HG03039 (cell line): Measurements from ENCODE around the gene IL20.
"Not testable (repeated sequence)": the region's sequence is repeated elsewhere in the genome, so short reads cannot be mapped to it uniquely, and the experiment has no call there.

Experiments used
- ATAC-seq: cut with Tn5 transposase; IDR thresholded peaks from one replicate; pipeline ENCODE4 v1.9.1; 2021; ENCODE audit warnings: mild to moderate bottlenecking, moderate library complexity; ENCODE audit not compliant: unreplicated experiment

Gene IL20

DNA sequence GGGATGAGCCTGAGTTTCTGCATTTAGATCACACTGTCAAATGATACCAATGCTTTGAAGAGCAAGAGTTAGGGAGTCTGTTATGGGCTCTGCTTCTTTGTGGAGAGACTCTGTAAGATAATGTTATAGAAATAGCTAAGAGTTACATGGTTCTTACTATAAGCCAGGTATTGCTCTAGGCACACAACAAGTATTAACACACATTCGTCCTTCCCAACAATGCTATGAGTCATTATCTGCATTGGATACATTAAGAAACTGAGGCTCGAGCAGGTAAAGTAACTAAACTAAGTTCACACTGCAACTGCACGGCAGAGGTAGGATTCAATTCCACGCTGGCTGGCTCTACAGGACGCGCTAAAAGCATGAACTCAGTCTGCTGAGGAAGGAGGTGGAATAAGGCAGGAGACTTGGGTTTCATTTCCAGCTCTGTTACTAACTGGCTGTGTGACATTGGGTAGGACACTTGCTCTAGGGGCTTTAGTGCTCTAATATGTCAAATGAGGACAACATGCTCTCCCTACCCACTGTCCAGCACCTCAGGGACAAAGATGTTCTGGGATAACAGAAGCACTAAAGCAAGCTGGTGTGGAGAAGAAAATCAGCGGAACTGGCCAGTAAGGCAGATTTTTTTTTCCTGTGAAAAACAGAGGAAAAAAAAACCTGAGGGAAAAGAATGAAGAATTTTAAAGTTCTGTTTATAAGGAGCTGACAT is 23.7 kb upstream of the IL20 start:
- no peak for ATAC-seq

DNA sequence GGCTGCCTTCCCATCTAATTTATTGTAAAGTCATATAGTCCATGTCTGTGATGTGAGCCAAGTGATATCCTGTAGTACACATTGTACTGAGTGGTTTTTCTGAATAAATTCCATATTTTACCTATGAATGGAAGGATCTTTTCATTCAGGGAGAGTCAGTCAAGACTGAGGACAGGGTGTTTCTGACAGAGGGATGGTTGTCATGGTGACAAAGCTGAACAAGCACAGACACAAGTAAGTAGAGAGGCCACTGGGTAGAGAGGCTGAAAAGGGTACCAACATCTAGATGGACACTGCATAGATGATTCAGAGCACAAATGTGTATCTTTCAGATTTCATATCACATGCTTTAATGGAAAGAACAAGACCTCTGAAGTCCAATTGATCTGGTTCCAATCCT is 22.6 kb upstream of the IL20 start:
- ATAC-seq = no peak

DNA sequence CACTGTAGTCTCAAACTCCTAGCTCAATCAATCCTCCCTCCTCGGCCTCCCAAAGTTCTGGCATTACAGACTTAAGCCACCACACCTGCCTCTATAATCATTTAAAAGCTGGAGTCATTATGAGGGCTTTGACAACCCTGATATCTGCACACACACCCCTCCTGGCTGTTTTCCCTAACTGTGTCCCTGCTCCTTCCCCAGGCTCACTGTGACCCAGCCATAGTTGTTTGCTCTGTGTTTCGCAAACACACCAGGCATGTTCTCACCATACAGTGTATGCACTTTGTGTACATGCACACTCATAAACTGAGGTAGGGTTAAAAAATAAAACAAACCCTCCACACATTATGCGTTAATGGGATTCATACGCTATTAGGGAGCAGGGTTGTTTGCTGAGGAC is 21.8 kb upstream of the IL20 start:
- no peak for ATAC-seq

DNA sequence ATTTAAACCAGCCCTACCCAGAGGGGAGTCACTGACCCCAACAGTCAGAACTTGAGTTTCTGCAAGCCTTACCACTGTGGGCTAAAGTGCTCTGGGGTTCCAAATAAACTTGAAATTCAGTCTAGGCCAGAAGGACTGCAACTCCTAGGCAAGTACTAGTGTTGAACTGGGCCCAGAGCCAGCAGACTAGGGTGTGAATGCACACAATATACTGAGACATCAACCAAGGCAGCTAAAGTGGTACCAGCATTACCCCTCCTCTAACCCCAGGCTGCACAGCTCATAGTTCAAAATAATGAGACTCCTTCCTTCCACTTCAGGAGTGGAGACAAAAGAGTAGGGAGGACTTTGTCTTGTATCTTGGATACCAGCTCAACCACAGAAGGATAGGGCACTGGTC is 18.9 kb upstream of the IL20 start:
- no peak for ATAC-seq

DNA sequence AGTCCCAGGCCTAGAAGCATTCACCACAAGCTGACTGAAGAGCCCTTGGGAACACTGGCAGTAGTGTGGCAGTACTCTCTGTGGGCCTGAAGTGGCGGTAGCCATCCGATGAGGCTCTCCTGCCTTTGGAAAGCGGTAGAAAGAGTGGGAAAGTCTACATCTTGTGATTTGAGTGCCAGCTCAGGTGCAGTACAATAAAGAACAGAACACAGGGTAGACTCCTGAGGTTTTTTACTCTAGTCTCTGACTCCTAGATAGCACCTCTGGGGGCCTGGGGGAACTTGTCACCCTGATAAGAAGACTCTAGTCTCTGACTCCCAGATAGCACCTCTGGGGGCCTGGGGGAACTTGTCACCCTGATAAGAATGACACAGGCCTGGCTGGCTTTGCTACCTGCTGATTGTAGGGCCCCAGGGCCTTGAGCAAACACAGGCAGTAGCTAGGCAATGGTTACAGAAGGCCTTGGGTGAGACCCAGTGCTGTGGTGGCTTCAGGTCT is 18.0 kb upstream of the IL20 start:
- ATAC-seq = no peak

DNA sequence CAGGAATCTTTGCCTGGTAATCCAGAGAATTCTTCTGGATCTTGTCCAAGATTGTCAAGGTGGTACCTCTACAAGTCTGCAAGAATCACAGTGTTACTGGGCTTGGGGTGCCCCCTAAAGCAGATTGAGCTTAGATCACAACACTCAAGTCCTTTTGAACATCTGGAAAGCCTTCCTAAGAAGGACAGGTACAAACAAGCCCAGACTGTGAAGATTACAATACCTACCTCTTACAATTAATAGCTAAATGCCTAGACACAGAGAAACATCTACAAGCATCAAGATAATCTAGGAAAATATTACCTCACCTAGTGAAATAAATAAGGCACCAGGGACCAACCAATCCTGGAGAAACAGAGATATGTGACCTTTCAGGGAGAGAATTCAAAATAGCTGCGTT is 17.5 kb upstream of the IL20 start:
- no peak for ATAC-seq

DNA sequence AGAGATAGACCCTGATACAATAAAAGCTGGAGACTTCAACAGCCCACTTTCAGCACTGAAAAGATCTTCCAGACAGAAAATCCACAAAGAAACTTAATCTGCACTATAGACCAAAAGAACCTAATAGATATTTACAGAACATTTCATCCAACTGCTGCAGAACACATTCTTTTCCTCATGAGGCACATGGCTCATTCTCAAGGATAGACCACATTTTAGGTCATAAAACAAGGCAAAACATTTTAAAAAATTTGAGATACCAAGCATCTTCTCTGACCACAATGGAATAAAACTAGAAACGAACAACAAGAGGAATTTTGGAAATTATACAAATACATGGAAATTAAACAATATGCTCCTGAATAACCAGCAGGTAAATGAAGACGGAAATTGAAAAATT is 15.0 kb upstream of the IL20 start:
- no peak for ATAC-seq

DNA sequence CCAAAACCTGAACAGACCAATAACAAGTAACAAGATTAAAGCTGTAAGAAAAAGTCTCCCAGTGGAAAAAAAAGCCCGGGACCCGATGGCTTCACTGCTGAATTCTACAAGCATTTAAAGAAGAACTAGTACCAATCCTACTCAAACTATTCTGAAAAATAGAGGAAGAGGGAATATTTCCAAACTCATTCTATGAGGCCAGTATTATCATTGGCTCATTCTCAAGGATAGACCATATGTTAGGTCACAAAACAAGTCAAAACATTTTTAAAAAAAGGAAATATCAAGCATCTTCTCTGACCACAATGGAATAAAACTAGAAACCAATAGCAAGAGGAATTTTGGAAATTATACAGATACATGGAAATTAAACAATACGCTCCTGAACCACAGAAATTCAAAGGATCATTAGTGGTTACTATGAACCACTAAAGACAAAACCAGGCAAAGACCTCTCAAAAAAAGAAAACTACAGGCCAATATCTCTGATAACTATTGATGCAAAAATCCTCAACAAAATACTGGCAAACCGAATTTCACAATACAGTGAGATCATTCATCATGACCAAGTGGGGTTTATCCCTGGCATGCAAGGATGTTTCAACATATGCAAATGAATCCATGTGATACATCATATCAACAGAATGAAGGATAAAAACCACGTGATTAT is 13.9 kb upstream of the IL20 start:
- ATAC-seq = no peak

DNA sequence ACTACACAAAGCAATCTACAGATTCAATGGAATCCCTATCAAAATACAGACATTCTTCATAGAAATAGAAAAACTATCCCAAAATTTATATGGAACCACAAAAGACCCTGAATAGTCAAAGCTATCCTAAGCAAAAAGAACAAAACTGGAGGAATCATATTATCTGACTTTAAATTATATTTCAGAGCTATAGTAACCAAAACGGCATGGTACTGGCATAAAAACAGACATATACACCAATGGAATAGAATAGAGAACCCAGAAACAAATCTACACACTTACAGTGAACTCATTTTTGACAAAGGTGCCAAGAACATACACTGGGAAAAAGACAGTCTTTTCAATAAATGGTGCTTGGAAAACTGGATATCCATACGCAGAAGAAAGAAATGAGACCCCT is 12.8 kb upstream of the IL20 start:
- ATAC-seq = not testable (repeated sequence)

DNA sequence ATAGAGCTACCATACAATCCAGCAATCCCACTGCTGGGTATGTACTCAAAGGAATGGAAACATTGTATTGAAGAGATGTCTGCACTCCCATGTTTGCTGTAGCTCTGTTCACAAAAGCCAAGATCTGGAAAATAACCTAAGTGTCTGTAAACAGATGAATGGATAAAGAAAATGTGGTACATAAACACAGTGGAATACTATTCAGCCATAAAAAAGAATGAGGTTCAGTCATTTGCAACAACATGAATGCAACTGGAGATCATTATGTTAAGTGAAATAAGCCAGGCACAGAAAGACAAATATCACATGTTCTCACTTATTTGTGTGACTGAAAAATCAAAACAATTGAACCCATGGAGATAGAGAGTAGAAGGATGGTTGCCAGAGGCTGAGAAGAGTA is 11.7 kb upstream of the IL20 start:
- ATAC-seq = not testable (repeated sequence)

DNA sequence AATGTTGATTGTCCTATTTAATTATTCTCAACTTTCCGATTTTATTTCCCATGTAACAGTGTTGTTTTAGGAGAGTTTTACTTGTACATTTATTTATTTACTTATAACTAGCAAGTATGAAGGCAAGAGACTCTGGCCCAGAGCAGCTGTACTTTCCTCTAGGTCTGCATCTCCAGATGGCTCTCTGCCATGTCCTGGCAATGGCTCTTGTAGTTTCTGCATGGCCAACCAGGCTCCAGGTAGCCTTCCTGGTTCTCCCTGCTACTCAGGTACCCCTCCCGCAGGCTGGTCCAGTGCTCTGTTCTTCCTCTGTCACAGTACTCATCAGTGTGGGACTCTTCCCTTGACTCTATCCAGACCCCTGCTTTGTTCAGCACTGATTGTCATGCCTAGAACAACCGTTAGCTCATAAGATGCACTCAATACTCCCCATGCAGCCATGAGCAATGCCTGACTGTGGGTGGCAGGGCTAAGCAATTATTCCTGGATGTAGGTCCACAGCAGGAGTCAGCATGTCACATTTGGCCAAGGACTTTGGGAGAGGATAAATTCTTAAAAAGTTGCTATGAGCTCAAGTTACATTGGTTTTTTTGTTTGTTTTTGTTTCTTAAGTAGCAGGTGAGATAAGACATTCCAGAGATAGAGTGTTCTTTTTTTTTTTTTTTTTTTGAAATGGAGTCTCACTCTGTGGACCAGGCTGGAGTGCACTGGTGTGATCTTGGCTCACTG is 10.9 kb upstream of the IL20 start:
- no peak for ATAC-seq

DNA sequence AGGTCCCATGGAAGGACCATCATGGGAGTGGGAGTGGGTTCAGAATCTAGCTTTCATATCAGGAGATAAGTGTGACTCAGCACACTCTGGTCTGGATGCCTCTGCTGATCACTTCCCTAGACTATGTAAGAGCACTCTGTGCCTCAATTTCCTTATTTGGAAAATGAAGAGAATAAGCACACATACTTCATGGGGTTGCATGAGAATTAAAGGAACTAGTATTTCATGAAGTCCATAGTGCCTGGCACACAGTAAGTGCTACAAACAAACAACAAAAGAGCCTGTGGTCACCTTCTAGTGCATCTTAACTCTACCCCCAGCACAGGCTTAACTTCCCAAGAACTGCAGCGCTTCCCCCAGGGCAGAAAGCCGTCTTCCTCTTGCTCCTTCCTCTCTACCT is 9.6 kb upstream of the IL20 start:
- ATAC-seq = no peak

DNA sequence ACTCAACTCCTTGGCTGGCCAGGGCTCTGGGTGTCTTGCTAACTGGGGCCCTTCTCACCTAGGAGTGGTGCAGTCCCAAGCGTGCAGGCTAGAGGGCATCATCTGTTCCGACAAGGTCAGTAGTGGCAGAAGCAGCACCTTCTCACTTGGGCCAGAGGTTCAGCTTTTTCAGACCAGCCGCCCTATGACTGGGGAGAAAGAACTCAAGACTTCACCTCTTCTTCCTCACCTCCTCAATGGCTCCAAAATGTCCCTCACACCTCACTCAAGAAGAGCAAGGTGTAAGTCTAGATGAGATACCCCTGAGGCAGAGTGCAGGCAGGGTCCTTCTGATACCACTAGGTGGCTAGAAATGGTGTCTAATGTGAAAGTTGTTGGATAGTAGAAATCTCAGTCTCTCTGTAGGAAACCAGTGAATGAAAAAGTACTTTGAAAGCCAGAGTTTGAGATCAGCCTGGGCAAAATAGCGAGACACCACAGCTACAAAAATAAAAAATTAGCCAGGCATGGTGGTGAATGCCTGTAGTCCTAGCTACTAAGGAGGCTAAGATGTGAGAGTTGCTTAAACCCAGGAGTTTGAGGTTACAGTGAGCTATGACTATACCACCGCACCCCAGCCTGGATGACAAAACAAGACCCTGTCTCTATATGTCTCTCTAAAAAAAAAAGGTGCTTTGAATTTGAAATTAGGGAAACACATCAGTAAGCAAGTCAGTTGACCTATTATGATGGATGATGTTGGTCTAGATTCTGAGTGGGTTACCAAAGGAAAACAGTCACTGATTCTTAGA is 8.6 kb upstream of the IL20 start:
- no peak for ATAC-seq

DNA sequence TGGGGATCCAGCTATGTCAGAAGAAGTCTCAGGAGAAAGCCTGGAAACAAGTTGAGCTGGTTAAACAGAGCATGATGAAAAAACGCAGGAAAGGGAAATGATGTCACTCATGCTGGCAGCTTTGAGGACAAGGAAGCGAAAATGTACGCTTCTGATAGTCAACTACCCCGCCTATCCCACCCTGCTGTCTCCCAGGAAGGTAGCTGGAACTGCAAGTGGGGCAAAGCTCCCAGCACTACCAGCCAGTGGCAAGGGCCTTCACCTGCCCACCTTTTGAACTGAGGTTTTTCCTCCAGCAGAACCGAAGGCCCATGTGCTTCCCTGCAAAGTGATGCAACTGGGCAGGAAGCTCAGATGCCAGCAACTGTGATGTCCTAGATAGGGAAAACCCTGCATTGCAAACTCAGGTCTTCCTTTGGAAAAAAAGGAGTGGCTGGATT is 6.3 kb upstream of the IL20 start:
- ATAC-seq = no peak

DNA sequence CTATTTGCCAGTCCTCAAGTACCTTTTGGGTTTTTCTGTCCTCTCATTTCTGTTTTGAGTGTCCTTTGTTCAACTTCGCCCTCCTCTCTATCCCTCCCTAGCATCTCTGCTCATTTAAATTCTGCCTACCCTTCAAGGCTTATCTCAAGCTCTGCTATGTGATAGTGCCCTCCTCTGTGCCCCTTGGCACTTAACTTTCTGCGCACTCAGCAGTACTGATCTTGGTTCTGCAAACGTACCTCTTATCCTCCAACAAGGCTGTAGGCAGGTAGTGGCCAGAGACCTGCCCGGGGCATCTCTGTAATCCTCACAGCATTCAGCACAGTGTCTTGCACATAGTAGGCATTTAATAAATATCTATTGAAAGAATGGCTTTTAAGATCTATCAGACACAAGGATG is 5.3 kb upstream of the IL20 start:
- no peak for ATAC-seq

DNA sequence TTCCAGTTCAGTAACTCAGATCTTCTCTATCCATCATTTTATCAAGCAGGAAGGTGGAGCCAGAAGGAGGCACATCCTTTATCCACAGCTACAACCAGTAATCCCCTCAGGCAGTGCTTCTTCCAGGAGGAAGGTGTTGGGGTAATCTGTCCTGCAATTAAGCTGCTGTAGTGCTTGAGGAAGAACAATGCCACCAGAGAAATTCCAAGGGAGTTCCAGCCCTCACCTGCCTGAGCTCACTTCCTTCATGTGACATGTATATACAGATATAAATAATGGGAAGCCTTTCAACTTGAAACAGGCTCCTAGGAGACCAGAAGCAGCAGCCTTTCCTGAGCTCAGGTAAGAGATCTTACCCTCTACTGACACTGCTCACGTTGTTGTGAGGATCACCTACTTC is 2.2 kb upstream of the IL20 start:
- no peak for ATAC-seq

DNA sequence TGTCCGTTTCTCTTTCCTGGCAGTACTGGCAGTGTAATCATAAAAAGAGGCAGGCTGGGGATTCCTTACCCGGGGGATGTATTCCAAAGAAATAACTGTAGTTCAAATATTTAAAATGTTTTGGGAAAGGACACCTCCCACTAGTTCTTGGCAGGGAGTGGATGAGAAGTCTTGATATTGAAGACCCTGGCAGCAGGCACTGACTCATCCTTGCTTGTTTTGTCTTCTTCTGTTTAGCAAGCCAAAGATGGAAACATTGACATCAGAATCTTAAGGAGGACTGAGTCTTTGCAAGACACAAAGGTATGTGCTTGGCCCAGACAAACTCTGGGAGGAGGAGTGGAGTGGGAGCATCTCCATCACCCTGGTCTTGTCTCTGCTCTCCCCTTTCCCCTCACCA is 639 bp downstream of the IL20 start:
- ATAC-seq = no peak

DNA sequence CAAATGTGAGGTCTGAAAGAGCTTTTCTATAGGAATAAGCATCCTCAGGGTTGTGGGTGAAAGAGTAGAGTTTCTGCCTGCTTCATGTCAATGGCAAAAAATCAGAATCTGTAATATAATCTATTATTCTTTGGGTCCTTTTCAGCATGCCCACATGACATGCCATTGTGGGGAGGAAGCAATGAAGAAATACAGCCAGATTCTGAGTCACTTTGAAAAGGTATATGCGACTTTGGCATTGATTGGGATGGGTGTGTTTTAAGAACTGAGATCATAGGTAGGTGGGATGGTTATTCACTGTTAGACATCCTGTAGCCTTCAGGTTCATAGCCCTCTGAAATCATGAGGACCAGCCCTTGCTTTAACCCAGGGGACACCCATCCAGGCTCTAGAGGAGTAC is 1.8 kb downstream of the IL20 start:
- ATAC-seq = no peak

DNA sequence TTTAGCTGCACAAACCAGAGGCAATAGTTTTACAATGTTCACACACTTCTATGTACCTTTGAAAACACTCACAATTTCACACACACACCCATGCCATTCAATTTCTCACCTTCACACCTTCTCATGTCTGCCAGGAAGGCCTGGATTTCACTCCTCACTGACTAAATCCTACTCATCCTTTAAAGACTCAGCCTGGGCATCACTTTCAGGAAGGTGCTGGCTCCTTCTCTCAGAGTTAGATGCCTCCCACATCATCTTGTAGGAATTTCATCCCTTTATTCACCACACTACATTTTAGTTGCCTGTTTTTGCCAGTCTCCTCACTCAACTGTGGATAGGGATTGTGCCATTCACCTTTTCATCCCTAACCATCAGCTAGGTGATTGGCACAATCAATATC is 2.3 kb downstream of the IL20 start:
- ATAC-seq = no peak

DNA sequence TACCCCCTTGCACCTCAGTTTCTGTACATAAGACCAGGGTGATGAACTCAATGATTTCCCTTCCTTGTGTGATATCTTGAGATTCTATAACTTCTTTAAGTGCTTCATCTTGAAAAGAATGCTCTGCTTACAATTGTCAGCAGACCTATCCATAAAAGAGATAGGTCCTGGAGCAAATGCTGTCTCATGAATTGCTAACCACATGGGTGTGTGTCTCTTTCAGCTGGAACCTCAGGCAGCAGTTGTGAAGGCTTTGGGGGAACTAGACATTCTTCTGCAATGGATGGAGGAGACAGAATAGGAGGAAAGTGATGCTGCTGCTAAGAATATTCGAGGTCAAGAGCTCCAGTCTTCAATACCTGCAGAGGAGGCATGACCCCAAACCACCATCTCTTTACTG is 2.8 kb downstream of the IL20 start:
- ATAC-seq = no peak

DNA sequence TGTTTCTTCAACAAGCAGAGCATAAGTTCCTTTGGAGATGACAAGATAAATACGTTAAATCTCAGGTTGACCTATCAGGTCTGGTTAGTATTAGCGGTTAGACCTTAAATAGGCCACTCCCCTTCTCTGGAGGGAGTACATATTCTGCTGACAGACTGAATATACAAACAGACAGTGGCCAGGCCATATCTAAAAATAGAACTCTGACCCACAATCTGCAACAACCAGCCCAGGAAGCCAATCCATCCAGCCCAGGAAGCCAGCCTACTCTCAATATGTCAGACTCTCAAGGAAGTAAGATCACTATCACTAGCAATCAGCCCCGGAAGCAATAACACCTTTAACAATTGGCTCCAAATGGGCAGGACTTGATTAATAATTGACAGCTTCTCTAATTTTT is 6.7 kb downstream of the IL20 start:
- no peak for ATAC-seq
